NCI-H2227 (cell line): ENCODE measurements around the gene GOLGA5.

Experiments used
- DNase-seq: peaks from one replicate; lab custom pipeline; 2025; ENCODE audit not compliant: unreplicated experiment; lab: John Stamatoyannopoulos, UW

GOLGA5 gene

GRCh38 chr14:92778868-92779565, 15.1 kb upstream of the GOLGA5 start:
- peak; percentile 3 for DNase-seq

GRCh38 chr14:92780444-92781232, 13.5 kb upstream of the GOLGA5 start:
- no peak for DNase-seq

- DNase-seq, result no peak
These were observed 12.8 kb upstream of the GOLGA5 start for GRCh38 chr14:92781350-92781749.

- peak; percentile 74 for DNase-seq
These were observed 10.2 kb upstream of the GOLGA5 start for GRCh38 chr14:92783813-92784431.

GRCh38 chr14:92785667-92786426, 8.3 kb upstream of the GOLGA5 start:
- DNase-seq, result no peak

- no peak for DNase-seq
These were observed 7.7 kb upstream of the GOLGA5 start for GRCh38 chr14:92786427-92786756.

GRCh38 chr14:92787554-92787953, 6.6 kb upstream of the GOLGA5 start:
- DNase-seq, result no peak

- no peak for DNase-seq
These were observed 4.5 kb upstream of the GOLGA5 start for GRCh38 chr14:92789457-92790089.

GRCh38 chr14:92792885-92793284, 1.2 kb upstream of the GOLGA5 start:
- peak; percentile 58 for DNase-seq

GRCh38 chr14:92794547-92794941, 439 bp downstream of the GOLGA5 start:
- DNase-seq, result no peak

GRCh38 chr14:92794961-92795360, 856 bp downstream of the GOLGA5 start:
- DNase-seq, result no peak

- no peak for DNase-seq
These were observed 4.0 kb downstream of the GOLGA5 start for GRCh38 chr14:92797935-92798653.

- DNase-seq, result no peak
These were observed 4.7 kb downstream of the GOLGA5 start for GRCh38 chr14:92798811-92799210.

- DNase-seq, result no peak
These were observed 5.9 kb downstream of the GOLGA5 start for GRCh38 chr14:92800012-92800411.

GRCh38 chr14:92800525-92800924, 6.4 kb downstream of the GOLGA5 start:
- DNase-seq, result no peak

- no peak for DNase-seq
These were observed 7.8 kb downstream of the GOLGA5 start for GRCh38 chr14:92801917-92802316.

- DNase-seq, result no peak
These were observed 8.6 kb downstream of the GOLGA5 start for GRCh38 chr14:92802678-92803077.

GRCh38 chr14:92813201-92813600, 19.1 kb downstream of the GOLGA5 start:
- no peak for DNase-seq

- no peak for DNase-seq
These were observed 25.0 kb downstream of the GOLGA5 start for GRCh38 chr14:92819011-92819597.
